ENCODE results near the gene RNF217. TPM values are rescaled to one million over a fixed set of nuclear protein-coding genes. Genes with fewer than 3 reads are reported as not detected.

Gene RNF217
- total RNA-seq, 1 experiment from 2014 or later = 37.7 TPM

- in situ Hi-C loops (cut with HindIII; ENCODE audit: low pct_unique_long_range_greater_than_20kb, low sequenced_read_pairs) (no loop called here), intact Hi-C loops (cut with micrococcal nuclease; ENCODE audit: unreplicated experiment) (no loop called here)
- no peak overlapping the region for H3K4me3 ChIP-seq (ENCODE audit: low read depth in 2 of 2, low read length in 2 of 2)
- H3K36me3 ChIP-seq (ENCODE audit: control insufficient read depth, insufficient read depth, low read length) = no peaks in the 10 kb centered on the region
- CTCF ChIA-PET = no interaction called here
- H3K27ac ChIP-seq (ENCODE audit: low read length) = no peak overlapping the region
- no peaks in the 10 kb centered on the region for H3K27me3 ChIP-seq (ENCODE audit: control insufficient read depth, insufficient read depth, low read length)
- H3K4me1 ChIP-seq (ENCODE audit: control insufficient read depth, insufficient read depth, low read length) = no peaks in the 10 kb centered on the region; the same call in 1 of the 2 replicates
- ATAC-seq (no peak), DNase-seq (ENCODE audit: low read depth, low spot score) (no peak)
- no peak for TF ChIP-seq REST (IDR thresholded peaks at IDR 0.05; ENCODE audit: insufficient read depth in 1 of 2, low read depth in 2 of 2, low read length in 1 of 2)
- no peak for TF ChIP-seq SIN3A (IDR thresholded peaks at IDR 0.05; ENCODE audit: borderline replicate concordance, insufficient read depth, low read depth, low read length)
- TF ChIP-seq TCF7L2 (IDR thresholded peaks at IDR 0.05; ENCODE audit: low read depth, low read length) = no peak
- no peak for TF ChIP-seq POLR2AphosphoS5 (IDR thresholded peaks at IDR 0.05; ENCODE audit: low read depth, low read length)
- no peak for TF ChIP-seq CTCF (IDR thresholded peaks at IDR 0.05)
- no TSS peak for BruUV-seq (replicated peaks)
- POLR2A ChIA-PET = no interaction called here
- no peaks in the 10 kb centered on the region for H3K9me3 ChIP-seq (ENCODE audit: control insufficient read depth, insufficient read depth, low read depth, low read length)
Measured at GRCh38 chr6:125019281-125019680, 57.0 kb downstream of the RNF217 start.

- H3K36me3 ChIP-seq (ENCODE audit: control insufficient read depth, insufficient read depth, low read length) = no peaks in the 10 kb centered on the region
- BruUV-seq (replicated peaks) = no TSS peak
- H3K27me3 ChIP-seq (ENCODE audit: control insufficient read depth, insufficient read depth, low read length) = no peaks in the 10 kb centered on the region
- H3K27ac ChIP-seq (ENCODE audit: low read length) = no peak overlapping the region
- DNase-seq (ENCODE audit: low read depth, low spot score) (no peak), ATAC-seq (no peak)
- peaks cover 1% of the 10 kb centered on the region for H3K4me1 ChIP-seq (ENCODE audit: control insufficient read depth, insufficient read depth, low read length)
- intact Hi-C loops (cut with micrococcal nuclease; ENCODE audit: unreplicated experiment) = no loop called here
- CTCF ChIA-PET = no interaction called here
- TF ChIP-seq TCF7L2 (IDR thresholded peaks at IDR 0.05; ENCODE audit: low read depth, low read length) (no peak), CTCF (IDR thresholded peaks at IDR 0.05) (no peak), POLR2AphosphoS5 (IDR thresholded peaks at IDR 0.05; ENCODE audit: low read depth, low read length) (no peak), REST (IDR thresholded peaks at IDR 0.05; ENCODE audit: insufficient read depth in 1 of 2, low read depth in 2 of 2, low read length in 1 of 2) (no peak), SIN3A (IDR thresholded peaks at IDR 0.05; ENCODE audit: borderline replicate concordance, insufficient read depth, low read depth, low read length) (no peak)
- H3K9me3 ChIP-seq (ENCODE audit: control insufficient read depth, insufficient read depth, low read depth, low read length) = no peaks in the 10 kb centered on the region
- POLR2A ChIA-PET = no interaction called here
- H3K4me3 ChIP-seq (ENCODE audit: low read depth in 2 of 2, low read length in 2 of 2) = no peak overlapping the region
- in situ Hi-C loops (cut with HindIII; ENCODE audit: low pct_unique_long_range_greater_than_20kb, low sequenced_read_pairs) = no loop called here
Measured at GRCh38 chr6:125019918-125020317, 57.7 kb downstream of the RNF217 start.
